Neural crest cell (in vitro differentiated cells): ENCODE data around the gene SPINDOC. TPM values are rescaled to one million over a fixed set of nuclear protein-coding genes. Genes with fewer than 3 reads are reported as not detected.

ENCODE experiments used
- DNase-seq: peaks from one replicate; pipeline ENCODE4 v3.0.0; 2021; ENCODE audit warnings: low read depth, mixed read lengths, low spot score
- H3K27ac Mint-ChIP-seq: one replicate; pipeline ENCODE4 v1.8.0; 2021; ENCODE audit warnings: mild to moderate bottlenecking, mixed read lengths; ENCODE audit not compliant: unreplicated experiment
- H3K27me3 Mint-ChIP-seq: 2 replicates; pipeline ENCODE4 v1.8.0; 2021; ENCODE audit warnings: low read depth, mild to moderate bottlenecking, mixed read lengths
- H3K36me3 Mint-ChIP-seq: 2 replicates; pipeline ENCODE4 v1.8.0; 2021; ENCODE audit warnings: low read depth, mild to moderate bottlenecking, mixed read lengths
- H3K4me1 Mint-ChIP-seq: 2 replicates; pipeline ENCODE4 v1.8.0; 2021; ENCODE audit warnings: mixed read lengths
- H3K4me3 Mint-ChIP-seq: one replicate; pipeline ENCODE4 v1.8.0; 2021; ENCODE audit warnings: mild to moderate bottlenecking, mixed read lengths
- H3K9me3 Mint-ChIP-seq: 2 replicates; pipeline ENCODE4 v1.8.0; 2021; ENCODE audit warnings: mixed read lengths
- total RNA-seq: library from RNA; stranded (reverse); gene quantifications from 2 replicates; pipeline ENCODE4 v1.2.1, GENCODE V29; 2021
- TF ChIP-seq, protein P1 (sequence below): fragments of 200-600 bp; sonication (generic); conservative IDR thresholded peaks from 2 replicates; pipeline ENCODE4 v1.5.0; 2021; ENCODE audit warnings: antibody characterized with exemption, mild to moderate bottlenecking

Gene SPINDOC
- total RNA-seq, 1 donor from 2014 or later, result 104 TPM

GRCh38 chr11:63818609-63819008, 5.4 kb downstream of the SPINDOC start:
- TF ChIP-seq, protein P1, sequence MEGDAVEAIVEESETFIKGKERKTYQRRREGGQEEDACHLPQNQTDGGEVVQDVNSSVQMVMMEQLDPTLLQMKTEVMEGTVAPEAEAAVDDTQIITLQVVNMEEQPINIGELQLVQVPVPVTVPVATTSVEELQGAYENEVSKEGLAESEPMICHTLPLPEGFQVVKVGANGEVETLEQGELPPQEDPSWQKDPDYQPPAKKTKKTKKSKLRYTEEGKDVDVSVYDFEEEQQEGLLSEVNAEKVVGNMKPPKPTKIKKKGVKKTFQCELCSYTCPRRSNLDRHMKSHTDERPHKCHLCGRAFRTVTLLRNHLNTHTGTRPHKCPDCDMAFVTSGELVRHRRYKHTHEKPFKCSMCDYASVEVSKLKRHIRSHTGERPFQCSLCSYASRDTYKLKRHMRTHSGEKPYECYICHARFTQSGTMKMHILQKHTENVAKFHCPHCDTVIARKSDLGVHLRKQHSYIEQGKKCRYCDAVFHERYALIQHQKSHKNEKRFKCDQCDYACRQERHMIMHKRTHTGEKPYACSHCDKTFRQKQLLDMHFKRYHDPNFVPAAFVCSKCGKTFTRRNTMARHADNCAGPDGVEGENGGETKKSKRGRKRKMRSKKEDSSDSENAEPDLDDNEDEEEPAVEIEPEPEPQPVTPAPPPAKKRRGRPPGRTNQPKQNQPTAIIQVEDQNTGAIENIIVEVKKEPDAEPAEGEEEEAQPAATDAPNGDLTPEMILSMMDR, result no peak
- peaks cover 32% of the 10 kb centered on the region for H3K36me3 Mint-ChIP-seq

GRCh38 chr11:63821411-63821810, 8.2 kb downstream of the SPINDOC start:
- Mint-ChIP-seq H3K36me3 (peaks cover 34% of the 10 kb centered on the region), H3K4me1 (peaks cover 2% of the 10 kb centered on the region), H3K4me3 (no peak overlapping the region), H3K27me3 (no peaks in the 10 kb centered on the region), H3K9me3 (no peaks in the 10 kb centered on the region), H3K27ac (no peak overlapping the region)
- TF ChIP-seq, protein P1, result no peak
- no peak for DNase-seq

More at GRCh38 chr11:63818609-63819008, 5.4 kb downstream of the SPINDOC start:
- H3K27ac Mint-ChIP-seq, result no peak overlapping the region
- no peaks in the 10 kb centered on the region for H3K9me3 Mint-ChIP-seq
- H3K4me1 Mint-ChIP-seq, result peaks cover 24% of the 10 kb centered on the region
- no peak for DNase-seq
- H3K27me3 Mint-ChIP-seq, result no peaks in the 10 kb centered on the region
- H3K4me3 Mint-ChIP-seq, result no peak overlapping the region

- Mint-ChIP-seq H3K9me3 (no peaks in the 10 kb centered on the region), H3K27me3 (no peaks in the 10 kb centered on the region), H3K4me3 (no peak overlapping the region), H3K27ac (no peak overlapping the region), H3K36me3 (peaks cover 19% of the 10 kb centered on the region), H3K4me1 (no peaks in the 10 kb centered on the region)
- TF ChIP-seq, protein P1, result no peak
- DNase-seq, result no peak
Measured at GRCh38 chr11:63826471-63827190, 13.4 kb downstream of the SPINDOC start.

DNA sequence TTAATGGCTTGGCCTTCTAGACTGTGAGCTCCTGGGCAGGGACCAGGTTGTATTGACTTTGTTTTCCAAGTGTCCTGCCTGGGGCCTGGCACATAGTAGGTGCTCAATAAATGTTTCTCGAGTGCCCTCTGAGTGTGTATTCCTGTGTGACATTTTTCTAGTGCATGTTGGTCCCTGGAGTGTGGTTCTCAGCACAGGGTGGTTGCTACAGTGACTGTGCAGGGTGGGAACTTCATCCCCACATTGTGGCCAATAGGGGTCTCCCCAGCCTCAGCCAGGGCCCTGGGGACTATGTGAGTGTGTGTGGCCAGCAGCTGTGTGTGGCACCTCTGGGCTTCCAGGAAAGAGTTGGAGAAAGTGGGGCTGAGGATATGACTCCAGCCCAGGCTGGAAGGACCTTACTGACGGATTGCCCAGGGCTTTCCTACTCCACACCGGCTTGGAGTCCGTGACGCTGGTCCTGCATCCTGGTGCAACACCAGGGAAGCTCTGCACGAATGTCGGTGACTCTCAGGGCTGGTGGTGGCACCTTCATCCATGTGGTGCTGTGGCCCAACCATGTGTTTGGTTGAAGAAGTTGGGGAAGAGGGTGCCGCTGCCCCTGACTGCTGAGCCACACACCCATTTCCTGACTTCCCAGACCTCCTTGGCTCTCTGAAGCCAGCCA, 16.7 kb downstream of the SPINDOC start:
- Mint-ChIP-seq H3K4me1 (no peaks in the 10 kb centered on the region), H3K4me3 (peak overlapping the region; percentile 52), H3K9me3 (no peaks in the 10 kb centered on the region), H3K27ac (peak overlapping the region; percentile 75), H3K36me3 (no peaks in the 10 kb centered on the region), H3K27me3 (no peaks in the 10 kb centered on the region)
- peak; percentile 29 for DNase-seq
- TF ChIP-seq, protein P1, result peak; percentile 41

DNA sequence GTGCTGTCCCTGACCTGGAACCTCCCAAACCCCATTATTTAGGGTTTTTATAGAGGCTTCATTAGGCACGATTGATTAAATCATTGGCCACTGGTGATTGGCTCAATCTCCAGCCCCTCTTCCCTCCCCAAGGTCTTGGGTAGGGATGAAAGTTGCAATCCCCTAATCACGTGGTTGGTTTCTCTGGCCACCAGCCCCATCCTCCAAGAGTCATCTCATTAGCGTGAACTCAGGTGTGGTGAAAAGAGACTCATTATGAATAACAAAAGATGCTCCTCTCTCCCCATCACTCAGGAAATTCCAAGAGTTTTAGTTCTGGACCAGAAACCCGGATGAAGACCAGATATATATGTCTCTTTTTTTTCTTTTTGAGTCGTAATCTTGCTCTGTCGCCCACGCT, 18.1 kb downstream of the SPINDOC start:
- Mint-ChIP-seq H3K4me3 (no peak overlapping the region), H3K27me3 (no peaks in the 10 kb centered on the region), H3K4me1 (no peaks in the 10 kb centered on the region), H3K27ac (no peak overlapping the region), H3K9me3 (no peaks in the 10 kb centered on the region), H3K36me3 (no peaks in the 10 kb centered on the region)
- DNase-seq, result no peak
- TF ChIP-seq, protein P1, result no peak
